HUES48 (cell line): ENCODE data around the gene KDELR1.

Experiments
- H3K27ac ChIP-seq: one replicate; pipeline ENCODE4 v1.7.0; 2013; ENCODE audit warnings: low read depth, low read length, inconsistent platforms
- H3K27me3 ChIP-seq: 2 replicates; pipeline ENCODE4 v1.6.1; 2013; ENCODE audit warnings: mild to moderate bottlenecking, low read length; ENCODE audit not compliant: control insufficient read depth, insufficient read depth
- H3K36me3 ChIP-seq: 2 replicates; pipeline ENCODE4 v1.6.1; 2013; ENCODE audit warnings: low read length; ENCODE audit not compliant: control insufficient read depth, insufficient read depth
- H3K4me1 ChIP-seq: 2 replicates; pipeline ENCODE4 v1.6.1; 2013; ENCODE audit warnings: mild to moderate bottlenecking, low read length; ENCODE audit not compliant: control insufficient read depth, insufficient read depth
- H3K4me3 ChIP-seq: 2 replicates; pipeline ENCODE4 v1.5.1; 2013; ENCODE audit warnings: mild to moderate bottlenecking, low read depth, low read length
- H3K9ac ChIP-seq: 2 replicates; pipeline ENCODE4 v1.6.1; 2013; ENCODE audit warnings: mild to moderate bottlenecking, low read depth, low read length, moderate library complexity
- H3K9me3 ChIP-seq: 2 replicates; pipeline ENCODE4 v1.6.1; 2013; ENCODE audit warnings: low read length; ENCODE audit not compliant: control insufficient read depth, insufficient read depth

Gene KDELR1

DNA sequence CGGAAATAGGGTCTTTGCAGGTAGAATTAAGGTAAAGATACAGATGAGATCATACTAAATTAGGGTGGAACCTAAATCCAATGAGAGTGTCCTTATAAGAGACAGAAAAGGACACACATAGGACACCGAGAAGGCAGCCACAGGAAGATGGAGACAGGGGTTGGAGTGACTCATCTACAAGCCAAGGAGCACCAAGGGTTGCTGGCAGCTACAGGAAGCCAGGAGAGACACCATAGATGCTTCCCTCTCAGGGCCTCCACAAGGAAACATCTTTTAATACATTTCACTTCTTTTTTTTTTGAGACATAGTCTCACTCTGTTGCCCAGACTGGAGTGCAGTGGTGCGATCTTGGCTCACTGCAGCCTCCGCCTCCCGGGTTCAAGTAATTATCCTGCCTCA is 37.7 kb downstream of the KDELR1 start:
- 0 out of 2 replicates have a peak, but pooled peaks cover 3% of the 10 kb centered on the region for H3K4me1 ChIP-seq
- H3K9me3 ChIP-seq: no peaks in the 10 kb centered on the region
- H3K27me3 ChIP-seq: no peaks in the 10 kb centered on the region
- H3K27ac ChIP-seq: no peak overlapping the region
- H3K9ac ChIP-seq: no peak overlapping the region
- no peak overlapping the region for H3K4me3 ChIP-seq
- H3K36me3 ChIP-seq: no peaks in the 10 kb centered on the region

- no peak overlapping the region for H3K9ac ChIP-seq
- H3K36me3 ChIP-seq: no peaks in the 10 kb centered on the region
- H3K4me3 ChIP-seq: no peak overlapping the region
- no peak overlapping the region for H3K27ac ChIP-seq
- H3K9me3 ChIP-seq: no peaks in the 10 kb centered on the region
- no peaks in the 10 kb centered on the region for H3K27me3 ChIP-seq
- H3K4me1 ChIP-seq: 0 out of 2 replicates have a peak, but pooled peaks cover 3% of the 10 kb centered on the region
Observed at GRCh38 chr19:48351341-48351752, 40.0 kb downstream of the KDELR1 start.

- no peak overlapping the region for H3K27ac ChIP-seq
- no peaks in the 10 kb centered on the region for H3K36me3 ChIP-seq
- no peaks in the 10 kb centered on the region for H3K27me3 ChIP-seq
- H3K4me1 ChIP-seq: 0 out of 2 replicates have a peak, but pooled peaks cover 3% of the 10 kb centered on the region
- H3K4me3 ChIP-seq: no peak overlapping the region
- no peaks in the 10 kb centered on the region for H3K9me3 ChIP-seq
- no peak overlapping the region for H3K9ac ChIP-seq
Observed at GRCh38 chr19:48350856-48351255, 40.5 kb downstream of the KDELR1 start.

DNA sequence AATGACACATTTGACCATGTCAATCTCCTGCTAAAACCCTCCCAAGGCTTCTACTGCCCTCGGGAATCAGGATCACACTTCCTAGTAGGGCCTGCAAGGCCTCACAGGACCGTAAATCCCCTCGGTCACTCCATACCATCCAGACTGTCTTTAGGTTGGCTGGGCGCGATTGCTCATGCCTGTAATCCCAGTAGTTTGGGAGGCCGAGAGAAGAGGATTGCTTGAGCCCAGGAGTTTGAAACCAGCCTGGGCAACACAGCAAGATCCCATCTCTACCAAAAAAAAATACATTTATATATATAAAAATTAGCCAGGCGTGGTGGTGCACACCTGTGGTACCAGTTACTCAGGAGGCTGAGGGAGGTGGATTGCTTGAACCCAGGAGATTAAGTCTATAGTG is 42.6 kb downstream of the KDELR1 start:
- H3K4me1 ChIP-seq: no peaks in the 10 kb centered on the region
- H3K27me3 ChIP-seq: no peaks in the 10 kb centered on the region
- H3K27ac ChIP-seq: no peak overlapping the region
- H3K9me3 ChIP-seq: no peaks in the 10 kb centered on the region
- H3K4me3 ChIP-seq: no peak overlapping the region
- no peak overlapping the region for H3K9ac ChIP-seq
- no peaks in the 10 kb centered on the region for H3K36me3 ChIP-seq

DNA sequence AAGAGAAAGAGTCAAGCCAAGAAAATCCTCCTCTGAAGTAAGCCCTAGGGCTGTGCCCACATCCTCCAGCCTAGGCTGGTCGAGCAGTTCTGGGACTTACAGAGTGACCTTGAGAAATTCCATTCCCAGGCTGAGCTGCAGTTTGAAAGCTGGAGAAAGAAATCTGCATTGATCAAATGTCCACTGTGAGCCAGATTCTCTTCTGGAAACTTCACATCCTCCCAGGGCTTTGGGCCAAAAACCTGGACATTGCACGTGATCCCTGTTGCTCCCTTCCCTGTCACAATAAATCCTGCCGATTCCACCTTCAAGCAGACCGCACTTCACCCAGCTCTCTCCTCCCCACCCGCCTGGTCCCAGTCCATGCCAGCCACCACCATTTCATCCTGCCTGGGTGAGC is 43.3 kb downstream of the KDELR1 start:
- Histone ChIP-seq H3K9ac (no peak overlapping the region), H3K4me1 (no peaks in the 10 kb centered on the region)

GRCh38 chr19:48346191-48346590 is 45.2 kb downstream of the KDELR1 start:
- Histone ChIP-seq H3K36me3 (no peaks in the 10 kb centered on the region), H3K4me3 (no peak overlapping the region), H3K27me3 (no peaks in the 10 kb centered on the region), H3K9me3 (no peaks in the 10 kb centered on the region), H3K27ac (no peak overlapping the region), H3K4me1 (no peaks in the 10 kb centered on the region), H3K9ac (no peak overlapping the region)

More for the DNA sequence above, 43.3 kb downstream of the KDELR1 start:
- no peaks in the 10 kb centered on the region for H3K27me3 ChIP-seq
- no peak overlapping the region for H3K27ac ChIP-seq
- H3K36me3 ChIP-seq: no peaks in the 10 kb centered on the region
- H3K4me3 ChIP-seq: no peak overlapping the region
- H3K9me3 ChIP-seq: no peaks in the 10 kb centered on the region

DNA sequence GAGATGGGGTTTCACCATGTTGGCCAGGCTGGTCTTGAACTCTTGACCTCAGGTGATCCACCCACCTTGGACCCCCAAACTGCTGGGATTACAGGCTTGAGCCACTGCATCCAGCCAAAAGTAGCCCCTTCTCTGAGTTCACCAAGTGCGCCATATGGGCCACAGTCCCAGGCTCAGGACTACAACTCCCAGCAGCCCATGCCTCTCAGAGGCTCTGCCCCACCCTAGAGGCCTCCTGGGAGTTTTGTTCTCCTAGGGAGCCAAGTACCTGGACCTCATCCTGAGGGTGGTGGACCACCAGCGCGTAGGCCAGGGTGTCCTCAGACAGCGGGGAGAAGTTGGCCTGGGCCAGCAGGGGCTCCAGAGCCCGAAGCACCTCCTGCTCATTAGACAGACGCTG is 46.5 kb downstream of the KDELR1 start:
- Histone ChIP-seq H3K4me3 (no peak overlapping the region), H3K9ac (no peak overlapping the region), H3K27me3 (no peaks in the 10 kb centered on the region), H3K36me3 (no peaks in the 10 kb centered on the region), H3K9me3 (no peaks in the 10 kb centered on the region), H3K4me1 (no peaks in the 10 kb centered on the region), H3K27ac (no peak overlapping the region)

- Histone ChIP-seq H3K27ac (no peak overlapping the region), H3K4me3 (no peak overlapping the region), H3K4me1 (no peaks in the 10 kb centered on the region), H3K9ac (no peak overlapping the region), H3K27me3 (no peaks in the 10 kb centered on the region), H3K9me3 (no peaks in the 10 kb centered on the region), H3K36me3 (no peaks in the 10 kb centered on the region)
Observed at GRCh38 chr19:48342841-48343540, 48.4 kb downstream of the KDELR1 start.

- H3K4me1 ChIP-seq: no peaks in the 10 kb centered on the region
- H3K9ac ChIP-seq: no peak overlapping the region
- no peak overlapping the region for H3K4me3 ChIP-seq
- H3K36me3 ChIP-seq: no peaks in the 10 kb centered on the region
- no peak overlapping the region for H3K27ac ChIP-seq
- H3K27me3 ChIP-seq: no peaks in the 10 kb centered on the region
- no peaks in the 10 kb centered on the region for H3K9me3 ChIP-seq
Observed at GRCh38 chr19:48342414-48342738, 49.0 kb downstream of the KDELR1 start.

GRCh38 chr19:48341515-48342413 is 49.6 kb downstream of the KDELR1 start:
- no peak overlapping the region for H3K27ac ChIP-seq
- no peak overlapping the region for H3K4me3 ChIP-seq
- H3K9ac ChIP-seq: no peak overlapping the region
- no peaks in the 10 kb centered on the region for H3K9me3 ChIP-seq
- H3K27me3 ChIP-seq: no peaks in the 10 kb centered on the region
- no peaks in the 10 kb centered on the region for H3K36me3 ChIP-seq
- no peaks in the 10 kb centered on the region for H3K4me1 ChIP-seq

DNA sequence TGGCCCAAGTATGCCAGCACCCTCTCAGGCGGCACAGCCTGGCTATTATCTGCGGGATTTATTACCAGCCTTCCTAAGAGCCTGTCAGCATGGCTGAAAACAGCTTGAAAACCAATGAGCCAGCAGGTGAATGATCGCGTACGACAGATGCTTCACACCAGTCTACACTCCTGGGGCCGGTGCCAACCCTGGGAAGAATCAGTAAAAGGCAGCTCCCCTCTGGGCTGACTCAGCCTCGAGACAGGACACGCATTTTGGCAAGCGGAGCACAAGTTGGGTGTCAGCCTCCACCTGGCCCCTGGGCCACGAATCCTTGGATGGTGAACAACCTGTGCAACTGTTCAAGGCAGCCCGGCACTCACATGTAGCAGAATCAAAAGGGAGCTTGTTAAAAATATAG is 50.4 kb downstream of the KDELR1 start:
- H3K4me1 ChIP-seq: no peaks in the 10 kb centered on the region
- H3K4me3 ChIP-seq: no peak overlapping the region
- no peaks in the 10 kb centered on the region for H3K36me3 ChIP-seq
- no peak overlapping the region for H3K27ac ChIP-seq
- H3K27me3 ChIP-seq: no peaks in the 10 kb centered on the region
- H3K9ac ChIP-seq: no peak overlapping the region
- H3K9me3 ChIP-seq: no peaks in the 10 kb centered on the region
